ENCODE measurements around the gene CCNA2. TPM values are rescaled to one million over a fixed set of nuclear protein-coding genes. Genes with fewer than 3 reads are reported as not detected.

The CCNA2 gene
- total and polyA plus RNA-seq, 2 experiments from 2014 or later = 33.1 to 45.3 TPM

- Histone ChIP-seq H3K4me3 (no peak overlapping the region), H3K4me2 (ENCODE audit: unreplicated experiment) (peak overlapping the region; percentile 33), H3K9me3 (ENCODE audit: low read depth) (no peaks in the 10 kb centered on the region), H4K20me1 (ENCODE audit: insufficient read depth) (no peaks in the 10 kb centered on the region), H3F3A (ENCODE audit: insufficient read depth) (peaks cover 74% of the 10 kb centered on the region), H2AFZ (peak overlapping the region; percentile 42; the same call in 1 of the 2 replicates), H3K4me1 (ENCODE audit: insufficient read depth) (peaks cover 84% of the 10 kb centered on the region), H3K79me2 (ENCODE audit: insufficient read depth) (no peaks in the 10 kb centered on the region), H3K27me3 (replicated peaks; ENCODE audit: insufficient read depth) (no peaks in the 10 kb centered on the region), H3K9ac (peak overlapping the region; percentile 1; the same call in 1 of the 2 replicates), H3K36me3 (ENCODE audit: low read depth) (no peaks in the 10 kb centered on the region), H3K27ac (peak overlapping the region; percentile 80), H3K9me2 (ENCODE audit: insufficient read depth) (no peaks in the 10 kb centered on the region)
- no peak for TF ChIP-seq EZH2 (IDR thresholded peaks at IDR 0.05; ENCODE audit: insufficient read depth, poor library complexity, severe bottlenecking)
- TF ChIP-seq EZH2phosphoT487 (IDR thresholded peaks at IDR 0.05; ENCODE audit: insufficient read depth, low read depth) = no peak
- DNase-seq = peak; percentile 30
- WGBS, 2 experiments (ENCODE audit: low coverage in 1 of 2, low lambda C conversion rate in 2 of 2, missing lambda C conversion rate in 2 of 2) = 67 to 68% methylated on average over 2 of the region's 2 CpGs
- in situ Hi-C loops (cut with MboI) = no loop called here
Observed at GRCh38 chr4:121788896-121789295, 34.8 kb downstream of the CCNA2 start.

DNA sequence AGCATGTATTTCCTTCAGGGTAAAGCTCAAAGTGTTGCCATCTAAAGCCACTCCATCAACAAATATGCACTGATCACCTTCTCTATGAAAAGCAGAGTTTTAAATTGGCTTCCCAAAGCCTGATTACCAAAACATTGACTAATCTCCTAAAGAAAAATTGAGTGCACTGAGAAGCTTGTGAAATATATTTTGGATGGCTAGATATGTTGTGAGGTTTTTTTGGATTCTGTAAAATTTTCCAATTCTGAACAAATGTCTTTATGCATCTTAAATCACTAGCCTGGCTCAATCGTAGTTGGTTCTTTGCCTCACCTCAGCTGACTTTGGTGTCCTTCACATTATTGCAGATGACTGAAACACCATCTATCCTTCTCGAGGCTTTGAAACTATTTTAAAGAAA is 37.5 kb downstream of the CCNA2 start:
- Histone ChIP-seq H3K4me2 (ENCODE audit: unreplicated experiment) (peak overlapping the region; percentile 66), H3K9me2 (ENCODE audit: insufficient read depth) (no peaks in the 10 kb centered on the region), H4K20me1 (ENCODE audit: insufficient read depth) (no peaks in the 10 kb centered on the region), H3F3A (ENCODE audit: insufficient read depth) (peaks cover 72% of the 10 kb centered on the region), H3K4me1 (ENCODE audit: insufficient read depth) (peaks cover 78% of the 10 kb centered on the region), H3K79me2 (ENCODE audit: insufficient read depth) (no peaks in the 10 kb centered on the region), H3K4me3 (no peak overlapping the region), H2AFZ (no peak overlapping the region), H3K9me3 (ENCODE audit: low read depth) (no peaks in the 10 kb centered on the region), H3K27ac (peak overlapping the region; percentile 98), H3K27me3 (replicated peaks; ENCODE audit: insufficient read depth) (no peaks in the 10 kb centered on the region), H3K9ac (peak overlapping the region; percentile 78), H3K36me3 (ENCODE audit: low read depth) (no peaks in the 10 kb centered on the region)
- DNase-seq = peak; percentile 46
- in situ Hi-C loops (cut with MboI) = no loop called here
- 15 to 32% methylated on average over 2 of the region's 2 CpGs for WGBS, 2 experiments (ENCODE audit: low coverage in 1 of 2, low lambda C conversion rate in 2 of 2, missing lambda C conversion rate in 2 of 2)
- no peak for TF ChIP-seq EZH2phosphoT487 (IDR thresholded peaks at IDR 0.05; ENCODE audit: insufficient read depth, low read depth)
- no peak for TF ChIP-seq EZH2 (IDR thresholded peaks at IDR 0.05; ENCODE audit: insufficient read depth, poor library complexity, severe bottlenecking)

DNA sequence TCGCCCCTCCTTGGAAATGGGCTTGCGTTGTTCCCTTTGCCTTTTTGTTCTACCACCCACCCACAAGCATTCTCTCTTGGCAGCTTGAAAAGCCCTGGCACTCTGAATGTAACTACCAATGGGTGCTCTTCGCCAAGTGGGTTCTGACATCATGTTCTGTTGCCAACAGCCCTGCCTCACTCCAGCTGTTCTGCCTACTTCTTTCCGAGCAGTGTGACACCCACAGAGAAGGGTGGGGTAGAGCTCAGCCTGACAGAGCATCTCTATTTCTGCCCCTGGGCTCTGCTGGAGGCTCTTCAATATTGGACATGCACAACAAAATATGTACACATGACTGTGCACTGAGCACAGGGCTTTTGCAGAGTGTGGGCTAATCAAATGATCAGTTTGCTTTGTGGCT is 38.2 kb downstream of the CCNA2 start:
- H3K4me2 ChIP-seq (ENCODE audit: unreplicated experiment) = peak overlapping the region; percentile 66
- in situ Hi-C loops (cut with MboI) = no loop called here
- 0 out of 2 replicates have a peak overlapping the region, but pooled peaks have one; percentile 14 for H2AFZ ChIP-seq
- no peaks in the 10 kb centered on the region for H3K36me3 ChIP-seq (ENCODE audit: low read depth)
- H3F3A ChIP-seq (ENCODE audit: insufficient read depth) = peaks cover 65% of the 10 kb centered on the region
- no peaks in the 10 kb centered on the region for H3K9me2 ChIP-seq (ENCODE audit: insufficient read depth)
- peak overlapping the region; percentile 78 for H3K9ac ChIP-seq
- 14 to 22% methylated on average over 4 of the region's 4 CpGs for WGBS, 2 experiments (ENCODE audit: low coverage in 1 of 2, low lambda C conversion rate in 2 of 2, missing lambda C conversion rate in 2 of 2)
- H3K4me3 ChIP-seq = peak overlapping the region; percentile 30; the same call in 1 of the 2 replicates
- peak; percentile 87 for DNase-seq
- no peaks in the 10 kb centered on the region for H3K79me2 ChIP-seq (ENCODE audit: insufficient read depth)
- no peaks in the 10 kb centered on the region for H4K20me1 ChIP-seq (ENCODE audit: insufficient read depth)
- H3K9me3 ChIP-seq (ENCODE audit: low read depth) = no peaks in the 10 kb centered on the region
- TF ChIP-seq EZH2 (IDR thresholded peaks at IDR 0.05; ENCODE audit: insufficient read depth, poor library complexity, severe bottlenecking) (no peak), EZH2phosphoT487 (IDR thresholded peaks at IDR 0.05; ENCODE audit: insufficient read depth, low read depth) (no peak)
- peaks cover 70% of the 10 kb centered on the region for H3K4me1 ChIP-seq (ENCODE audit: insufficient read depth)
- peak overlapping the region; percentile 98 for H3K27ac ChIP-seq
- H3K27me3 ChIP-seq (replicated peaks; ENCODE audit: insufficient read depth) = no peaks in the 10 kb centered on the region

DNA sequence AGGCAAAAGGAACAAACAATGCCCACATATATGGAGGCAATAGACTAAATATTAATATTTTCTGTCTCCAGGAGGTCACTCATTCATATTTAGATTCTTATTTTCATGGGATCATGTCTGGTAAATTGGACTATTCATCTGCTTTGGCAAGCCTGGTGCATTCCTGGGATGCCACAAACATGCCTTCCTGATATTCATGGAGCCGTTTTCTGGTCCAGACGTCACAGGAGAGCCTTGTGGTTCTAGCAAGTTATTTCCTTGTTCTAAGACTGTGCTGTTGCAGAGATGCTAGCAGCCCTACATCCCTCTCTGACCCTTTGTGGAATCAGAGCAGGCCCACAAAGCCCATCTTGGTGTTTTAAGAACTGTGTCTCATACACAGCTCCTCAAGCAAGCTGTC is 38.7 kb downstream of the CCNA2 start:
- peak overlapping the region; percentile 66 for H3K4me2 ChIP-seq (ENCODE audit: unreplicated experiment)
- DNase-seq = peak; percentile 97
- no peaks in the 10 kb centered on the region for H4K20me1 ChIP-seq (ENCODE audit: insufficient read depth)
- H3K79me2 ChIP-seq (ENCODE audit: insufficient read depth) = no peaks in the 10 kb centered on the region
- H3K9ac ChIP-seq = peak overlapping the region; percentile 78
- peak overlapping the region; percentile 30; the same call in 1 of the 2 replicates for H3K4me3 ChIP-seq
- 0% methylated on average over 2 of the region's 2 CpGs for WGBS, 2 experiments (ENCODE audit: low coverage in 1 of 2, low lambda C conversion rate in 2 of 2, missing lambda C conversion rate in 2 of 2)
- no peaks in the 10 kb centered on the region for H3K9me2 ChIP-seq (ENCODE audit: insufficient read depth)
- H3K4me1 ChIP-seq (ENCODE audit: insufficient read depth) = peaks cover 65% of the 10 kb centered on the region
- no peaks in the 10 kb centered on the region for H3K36me3 ChIP-seq (ENCODE audit: low read depth)
- no peaks in the 10 kb centered on the region for H3K9me3 ChIP-seq (ENCODE audit: low read depth)
- in situ Hi-C loops (cut with MboI) = no loop called here
- H3F3A ChIP-seq (ENCODE audit: insufficient read depth) = peaks cover 60% of the 10 kb centered on the region
- H3K27ac ChIP-seq = peak overlapping the region; percentile 98
- TF ChIP-seq EZH2 (IDR thresholded peaks at IDR 0.05; ENCODE audit: insufficient read depth, poor library complexity, severe bottlenecking) = no peak
- H2AFZ ChIP-seq = 0 out of 2 replicates have a peak overlapping the region, but pooled peaks have one; percentile 14
- no peaks in the 10 kb centered on the region for H3K27me3 ChIP-seq (replicated peaks; ENCODE audit: insufficient read depth)
